OCI-LY3 (cell line): ENCODE data around the gene DOCK9.

Source experiments
- CTCF ChIP-seq: fragments of 200-600, 300-600 bp; sonication (generic); IDR thresholded peaks from 2 replicates; pipeline ENCODE4 v1.5.1; 2014; ENCODE audit warnings: antibody characterized with exemption, low read length, low read depth
- EZH2phosphoT487 ChIP-seq: fragments of 200-600 bp; shearing (Covaris generic); IDR thresholded peaks from 2 replicates; pipeline ENCODE4 v1.6.1; 2018; ENCODE audit warnings: antibody characterized with exemption, mixed run types, low read depth

DNA sequence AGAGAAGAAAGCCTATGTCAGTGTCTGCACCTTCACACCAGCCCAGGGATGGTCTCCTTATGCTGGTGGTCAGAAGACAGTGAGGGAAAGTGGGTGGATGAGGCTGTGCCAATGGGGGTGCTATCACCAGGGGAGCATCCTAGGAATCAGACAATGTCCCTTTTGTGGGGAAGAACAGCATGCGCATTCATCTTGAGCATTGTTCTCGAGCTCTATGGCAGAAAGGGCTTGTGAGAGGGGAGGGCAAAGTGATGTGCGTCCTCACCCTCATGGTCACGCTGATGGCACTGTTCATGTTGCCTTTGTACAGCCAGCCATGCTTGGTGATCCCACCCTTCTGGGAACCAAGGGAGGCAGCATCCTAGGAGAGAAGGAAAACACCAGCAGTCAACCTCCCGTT, 56.1 kb downstream of the DOCK9 start:
- TF ChIP-seq CTCF (no peak), EZH2phosphoT487 (no peak)
